Measurements from ENCODE around the gene C2CD4C. TPM values are rescaled to one million over a fixed set of nuclear protein-coding genes. Genes with fewer than 3 reads are reported as not detected.
"Not testable (repeated sequence)": the region's sequence is repeated elsewhere in the genome, so short reads cannot be mapped to it uniquely, and the experiment has no call there.

C2CD4C gene
- polyA plus RNA-seq, 4 donors, result 0.27 to 3.1 (median 0.80) TPM; not detected in 1

DNA sequence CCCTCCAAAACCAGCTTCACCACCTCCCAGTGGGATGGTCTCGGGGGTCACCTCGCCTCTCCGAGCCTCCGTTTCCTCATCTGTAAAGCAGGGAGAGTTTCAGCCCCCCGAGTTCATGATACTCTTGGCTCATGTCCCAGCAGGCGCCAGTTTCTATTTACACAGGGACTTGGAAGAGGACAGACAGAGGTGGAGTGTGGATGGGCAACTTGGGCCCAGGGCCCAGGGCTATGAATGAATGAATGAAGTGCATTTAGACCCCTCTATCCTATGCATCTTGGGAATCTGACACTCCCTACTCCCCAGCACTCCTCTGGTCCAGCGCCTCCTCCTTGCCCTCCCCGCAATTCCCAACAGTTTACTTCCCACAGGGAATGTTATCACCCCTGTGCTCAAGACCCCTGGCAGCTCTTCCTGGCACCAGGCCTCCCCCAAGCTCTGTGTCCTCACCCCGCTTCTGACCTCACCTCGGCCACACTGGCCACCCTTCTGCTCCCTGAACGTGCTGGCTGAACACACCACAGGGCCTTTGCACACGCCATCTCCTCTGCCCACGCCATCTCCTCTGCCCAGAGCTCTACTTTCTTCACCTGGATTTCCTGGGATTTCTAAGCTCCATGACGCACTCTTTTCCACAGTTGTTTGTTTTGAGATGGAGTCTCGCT is 4.9 kb upstream of the C2CD4C start:
- DNase-seq (no peak), FAIRE-seq (no peak)
- Histone ChIP-seq H3K4me1 (ENCODE audit: control insufficient read depth in 3 of 3, insufficient read depth in 2 of 3, low read depth in 1 of 3, low read length in 2 of 3) (peaks cover 0 to 5% (median 0%) of the 10 kb centered on the region in 3 donors), H3K9me3 (ENCODE audit: control insufficient read depth in 2 of 2, insufficient read depth in 1 of 2, low read depth in 1 of 2, low read length in 1 of 2) (peaks cover 0 to 3% of the 10 kb centered on the region in 2 donors), H3K4me3 (ENCODE audit: low read depth in 1 of 3, low read length in 3 of 3) (no peak overlapping the region), H3K27ac (ENCODE audit: low read depth in 1 of 3, low read length in 2 of 3) (no peak overlapping the region), H3K27me3 (ENCODE audit: control insufficient read depth in 3 of 3, insufficient read depth in 3 of 3, low read length in 3 of 3) (peaks cover 0 to 27% (median 8%) of the 10 kb centered on the region in 3 donors), H3K36me3 (ENCODE audit: control insufficient read depth in 3 of 3, insufficient read depth in 2 of 3, low read depth in 1 of 3, low read length in 3 of 3) (peaks cover 0 to 30% (median 0%) of the 10 kb centered on the region in 3 donors)
- WGBS, 3 donors, result 60 to 73% (median 68%) methylated on average over 15 of the region's 15 CpGs

DNA sequence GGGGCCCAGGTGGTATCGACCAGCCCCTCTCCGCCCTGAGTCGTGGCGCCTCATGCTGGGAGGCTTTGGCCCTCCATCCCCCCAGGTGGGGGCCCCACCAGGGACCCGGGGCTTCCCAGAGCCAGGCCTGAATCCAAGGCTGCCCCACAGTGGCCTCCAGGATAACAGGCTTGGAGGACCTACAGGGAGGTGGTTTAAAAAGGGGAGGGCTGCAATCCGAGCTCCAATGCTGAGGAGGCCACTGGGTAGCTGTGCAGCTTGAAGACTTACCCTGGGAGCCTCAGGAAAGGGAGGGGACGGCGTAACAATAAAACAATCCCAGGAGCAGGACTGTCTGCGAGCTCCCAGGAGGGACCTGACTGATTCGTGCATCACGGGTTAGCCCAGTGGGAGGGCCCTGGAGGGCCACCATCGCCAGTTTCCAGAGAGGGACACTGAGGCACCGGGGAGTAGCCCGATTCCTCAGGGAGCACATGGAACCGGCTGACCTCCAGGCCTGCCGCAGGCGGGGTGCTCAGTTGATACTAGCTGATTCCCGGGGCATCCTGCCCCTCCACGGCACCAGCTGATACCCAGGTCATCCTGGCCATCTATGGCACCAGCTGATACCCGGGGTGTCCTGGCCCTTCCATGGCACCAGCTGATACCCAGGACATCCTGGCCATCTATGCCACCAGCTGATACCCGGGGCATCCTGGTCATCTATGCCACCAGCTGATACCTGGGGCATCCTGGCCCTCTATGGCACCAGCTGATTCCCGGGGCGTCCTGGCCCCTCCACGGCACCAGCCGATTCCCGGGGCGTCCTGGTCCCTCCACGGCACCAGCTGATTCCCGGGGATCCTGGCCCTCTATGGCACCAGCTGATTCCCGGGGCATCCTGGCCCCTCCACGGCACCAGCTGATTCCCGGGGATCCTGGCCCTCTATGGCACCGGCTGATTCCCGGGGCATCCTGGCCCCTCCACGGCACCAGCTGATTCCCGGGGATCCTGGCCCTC is 3.7 kb upstream of the C2CD4C start:
- Histone ChIP-seq H3K27me3 (ENCODE audit: control insufficient read depth in 3 of 3, insufficient read depth in 3 of 3, low read length in 3 of 3) (peaks cover 3 to 35% (median 8%) of the 10 kb centered on the region in 3 donors), H3K4me3 (ENCODE audit: low read depth in 1 of 3, low read length in 3 of 3) (no peak overlapping the region), H3K27ac (ENCODE audit: low read depth in 1 of 3, low read length in 2 of 3) (peak overlapping the region in 1 of 3 donors; percentile 17), H3K9me3 (ENCODE audit: control insufficient read depth in 2 of 2, insufficient read depth in 1 of 2, low read depth in 1 of 2, low read length in 1 of 2) (peaks cover 0 to 3% of the 10 kb centered on the region in 2 donors), H3K4me1 (ENCODE audit: control insufficient read depth in 3 of 3, insufficient read depth in 2 of 3, low read depth in 1 of 3, low read length in 2 of 3) (peaks cover 0 to 5% (median 0%) of the 10 kb centered on the region in 3 donors), H3K36me3 (ENCODE audit: control insufficient read depth in 3 of 3, insufficient read depth in 2 of 3, low read depth in 1 of 3, low read length in 3 of 3) (peaks cover 0 to 20% (median 0%) of the 10 kb centered on the region in 3 donors)
- WGBS, 3 donors, result 37 to 55% (median 49%) methylated on average over 26 to 36 of the region's 36 CpGs
- no peak for DNase-seq
- FAIRE-seq, result no peak

DNA sequence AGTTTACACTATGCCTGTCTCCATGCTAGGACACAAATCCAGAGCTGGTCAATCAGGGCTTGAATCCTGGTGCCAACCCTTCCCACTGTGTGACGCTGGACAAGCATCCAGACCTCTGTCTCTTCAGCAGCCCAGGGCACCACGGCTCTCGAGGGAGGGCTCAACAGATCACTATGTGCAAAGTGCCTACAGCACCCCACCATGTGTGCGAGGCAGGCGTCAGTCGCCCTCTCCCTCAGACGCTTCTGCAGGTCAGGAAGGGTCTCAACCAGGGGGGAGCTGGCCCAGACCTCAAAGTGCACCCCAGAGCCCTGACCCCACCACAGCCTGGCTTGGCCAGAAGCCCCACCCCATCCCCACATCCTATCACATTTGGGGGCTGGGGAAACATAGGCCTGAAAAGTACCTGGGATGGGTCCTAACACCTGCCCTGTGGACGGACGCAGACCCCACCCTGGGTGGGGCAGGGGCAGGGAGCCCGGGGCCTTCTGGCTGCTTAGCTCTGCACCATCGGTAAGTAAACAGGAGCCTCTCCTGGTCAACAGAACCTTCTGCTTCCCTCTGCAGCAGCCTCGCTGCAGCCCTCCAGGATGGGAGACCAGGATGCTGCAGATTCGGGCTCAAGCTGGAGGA is 2.9 kb upstream of the C2CD4C start:
- H3K27ac ChIP-seq (ENCODE audit: low read depth in 1 of 3, low read length in 2 of 3), result peak overlapping the region in 1 of 3 donors; percentile 17
- peaks cover 0 to 12% (median 0%) of the 10 kb centered on the region in 3 donors for H3K36me3 ChIP-seq (ENCODE audit: control insufficient read depth in 3 of 3, insufficient read depth in 2 of 3, low read depth in 1 of 3, low read length in 3 of 3)
- 21 to 46% (median 43%) methylated on average over 13 of the region's 13 CpGs for WGBS, 3 donors
- DNase-seq, result no peak
- H3K27me3 ChIP-seq (ENCODE audit: control insufficient read depth in 3 of 3, insufficient read depth in 3 of 3, low read length in 3 of 3), result peaks cover 7 to 35% (median 8%) of the 10 kb centered on the region in 3 donors
- no peak for FAIRE-seq
- H3K9me3 ChIP-seq (ENCODE audit: control insufficient read depth in 2 of 2, insufficient read depth in 1 of 2, low read depth in 1 of 2, low read length in 1 of 2), result peaks cover 0 to 3% of the 10 kb centered on the region in 2 donors
- H3K4me1 ChIP-seq (ENCODE audit: control insufficient read depth in 3 of 3, insufficient read depth in 2 of 3, low read depth in 1 of 3, low read length in 2 of 3), result peaks cover 0 to 5% (median 0%) of the 10 kb centered on the region in 3 donors
- no peak overlapping the region for H3K4me3 ChIP-seq (ENCODE audit: low read depth in 1 of 3, low read length in 3 of 3)

- H3K36me3 ChIP-seq (ENCODE audit: control insufficient read depth in 3 of 3, insufficient read depth in 2 of 3, low read depth in 1 of 3, low read length in 3 of 3); H3K9me3 ChIP-seq (ENCODE audit: control insufficient read depth in 2 of 2, insufficient read depth in 1 of 2, low read depth in 1 of 2, low read length in 1 of 2); H3K4me3 ChIP-seq (ENCODE audit: low read depth in 1 of 3, low read length in 3 of 3); DNase-seq; FAIRE-seq; H3K4me1 ChIP-seq (ENCODE audit: control insufficient read depth in 3 of 3, insufficient read depth in 2 of 3, low read depth in 1 of 3, low read length in 2 of 3); H3K27ac ChIP-seq (ENCODE audit: low read depth in 1 of 3, low read length in 2 of 3): not testable (repeated sequence)
- H3K27me3 ChIP-seq (ENCODE audit: control insufficient read depth in 3 of 3, insufficient read depth in 3 of 3, low read length in 3 of 3), result peaks cover 7 to 38% (median 8%) of the 10 kb centered on the region in 3 donors
- WGBS, 3 donors, result 87 to 91% (median 88%) methylated on average over 21 to 22 of the region's 22 CpGs
These were observed 2.3 kb upstream of the C2CD4C start for GRCh38 chr19:411121-411722.

DNA sequence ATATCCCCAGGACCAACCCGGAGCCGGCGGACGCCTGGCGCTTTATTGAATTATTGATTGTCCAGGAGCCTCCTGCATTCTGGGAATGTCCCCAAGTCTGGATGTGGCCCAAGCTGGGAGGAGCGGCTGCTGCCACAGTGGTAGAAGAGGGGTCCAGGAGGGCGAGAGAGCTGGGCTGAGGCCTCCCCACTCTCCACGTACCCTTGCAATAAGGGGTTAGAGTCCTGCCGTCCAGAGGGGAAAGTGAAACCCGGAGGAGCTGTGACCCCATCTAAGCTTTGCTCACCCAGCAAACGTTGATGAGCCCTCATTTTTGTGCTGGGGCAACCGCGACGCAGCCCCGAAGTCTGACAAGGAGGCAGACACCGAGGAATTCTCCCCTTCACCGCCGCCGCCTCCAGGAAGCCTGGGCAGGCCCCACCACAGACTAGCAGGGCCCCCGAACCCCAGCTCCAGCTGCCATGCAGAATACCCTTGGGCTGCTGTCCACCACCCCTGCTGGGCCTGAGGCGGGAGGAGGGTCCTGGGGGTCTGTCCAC is 1.4 kb upstream of the C2CD4C start:
- Histone ChIP-seq H3K36me3 (ENCODE audit: control insufficient read depth in 3 of 3, insufficient read depth in 2 of 3, low read depth in 1 of 3, low read length in 3 of 3) (no peaks in the 10 kb centered on the region), H3K27me3 (ENCODE audit: control insufficient read depth in 3 of 3, insufficient read depth in 3 of 3, low read length in 3 of 3) (peaks cover 7 to 45% (median 12%) of the 10 kb centered on the region in 3 donors), H3K4me1 (ENCODE audit: control insufficient read depth in 3 of 3, insufficient read depth in 2 of 3, low read depth in 1 of 3, low read length in 2 of 3) (peaks cover 0 to 5% (median 0%) of the 10 kb centered on the region in 3 donors), H3K27ac (ENCODE audit: low read depth in 1 of 3, low read length in 2 of 3) (no peak overlapping the region), H3K9me3 (ENCODE audit: control insufficient read depth in 2 of 2, insufficient read depth in 1 of 2, low read depth in 1 of 2, low read length in 1 of 2) (peaks cover 0 to 3% of the 10 kb centered on the region in 2 donors), H3K4me3 (ENCODE audit: low read depth in 1 of 3, low read length in 3 of 3) (no peak overlapping the region)
- no peak for FAIRE-seq
- DNase-seq, result no peak
- WGBS, 3 donors, result 23 to 50% (median 36%) methylated on average over 21 of the region's 21 CpGs

GRCh38 chr19:409516-410242 is 732 bp upstream of the C2CD4C start:
- WGBS, 3 donors, result 0 to 5% (median 5%) methylated on average over 21 to 23 of the region's 23 CpGs
- Histone ChIP-seq H3K36me3 (ENCODE audit: control insufficient read depth in 3 of 3, insufficient read depth in 2 of 3, low read depth in 1 of 3, low read length in 3 of 3) (no peaks in the 10 kb centered on the region), H3K4me3 (ENCODE audit: low read depth in 1 of 3, low read length in 3 of 3) (peak overlapping the region in 1 of 3 donors; percentile 22), H3K4me1 (ENCODE audit: control insufficient read depth in 3 of 3, insufficient read depth in 2 of 3, low read depth in 1 of 3, low read length in 2 of 3) (peaks cover 0 to 5% (median 0%) of the 10 kb centered on the region in 3 donors), H3K27ac (ENCODE audit: low read depth in 1 of 3, low read length in 2 of 3) (no peak overlapping the region), H3K9me3 (ENCODE audit: control insufficient read depth in 2 of 2, insufficient read depth in 1 of 2, low read depth in 1 of 2, low read length in 1 of 2) (peaks cover 0 to 3% of the 10 kb centered on the region in 2 donors), H3K27me3 (ENCODE audit: control insufficient read depth in 3 of 3, insufficient read depth in 3 of 3, low read length in 3 of 3) (peaks cover 7 to 45% (median 12%) of the 10 kb centered on the region in 3 donors)
- no peak for FAIRE-seq
- peak in 1 of 2 donors; percentile 27 for DNase-seq

DNA sequence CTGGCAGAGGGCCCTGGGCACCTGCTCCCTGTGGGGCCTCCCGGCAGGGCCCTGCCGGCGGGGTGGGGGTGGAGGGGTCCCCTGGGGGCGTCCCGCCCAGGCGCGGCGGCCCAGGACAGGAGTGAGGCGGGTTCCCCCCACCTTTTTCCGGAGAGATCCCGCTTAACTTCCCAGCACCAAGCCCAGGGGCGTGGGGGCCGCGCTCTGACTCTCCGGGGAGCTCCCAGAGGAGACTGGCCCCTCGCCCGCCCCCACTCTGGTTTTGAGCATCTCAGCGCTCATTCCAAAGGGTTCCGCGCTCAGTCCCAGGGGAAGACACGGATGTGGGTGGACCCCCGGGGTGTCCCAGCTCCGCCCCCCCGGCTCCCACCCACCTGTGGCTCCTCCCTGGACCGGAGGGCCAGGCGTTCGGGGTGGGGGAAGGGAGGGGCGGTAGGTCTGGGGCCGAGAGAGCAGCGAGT is 476 bp downstream of the C2CD4C start:
- Histone ChIP-seq H3K9me3 (ENCODE audit: control insufficient read depth in 2 of 2, insufficient read depth in 1 of 2, low read depth in 1 of 2, low read length in 1 of 2) (peaks cover 0 to 3% of the 10 kb centered on the region in 2 donors), H3K4me3 (ENCODE audit: low read depth in 1 of 3, low read length in 3 of 3) (peak overlapping the region in 2 of 3 donors; percentile 18 to 38), H3K36me3 (ENCODE audit: control insufficient read depth in 3 of 3, insufficient read depth in 2 of 3, low read depth in 1 of 3, low read length in 3 of 3) (no peaks in the 10 kb centered on the region), H3K27ac (ENCODE audit: low read depth in 1 of 3, low read length in 2 of 3) (no peak overlapping the region), H3K27me3 (ENCODE audit: control insufficient read depth in 3 of 3, insufficient read depth in 3 of 3, low read length in 3 of 3) (peaks cover 7 to 45% (median 12%) of the 10 kb centered on the region in 3 donors), H3K4me1 (ENCODE audit: control insufficient read depth in 3 of 3, insufficient read depth in 2 of 3, low read depth in 1 of 3, low read length in 2 of 3) (peaks cover 0 to 5% (median 0%) of the 10 kb centered on the region in 3 donors)
- FAIRE-seq (no peak), DNase-seq (no peak)
- WGBS, 3 donors, result 3 to 6% (median 5%) methylated on average over 15 to 30 of the region's 30 CpGs
